NCI-H748 treated with DMSO at 0.1 percent for 48 hours (cell line): ENCODE data around the gene WNT11.
"Not testable (repeated sequence)": the region's sequence is repeated elsewhere in the genome, so short reads cannot be mapped to it uniquely, and the experiment has no call there.

ENCODE experiments used
- DNase-seq: peaks from one replicate; lab custom pipeline; 2025; lab: John Stamatoyannopoulos, UW

The WNT11 gene

GRCh38 chr11:76201672-76202412 is 4.5 kb downstream of the WNT11 start:
- DNase-seq = no peak

DNA sequence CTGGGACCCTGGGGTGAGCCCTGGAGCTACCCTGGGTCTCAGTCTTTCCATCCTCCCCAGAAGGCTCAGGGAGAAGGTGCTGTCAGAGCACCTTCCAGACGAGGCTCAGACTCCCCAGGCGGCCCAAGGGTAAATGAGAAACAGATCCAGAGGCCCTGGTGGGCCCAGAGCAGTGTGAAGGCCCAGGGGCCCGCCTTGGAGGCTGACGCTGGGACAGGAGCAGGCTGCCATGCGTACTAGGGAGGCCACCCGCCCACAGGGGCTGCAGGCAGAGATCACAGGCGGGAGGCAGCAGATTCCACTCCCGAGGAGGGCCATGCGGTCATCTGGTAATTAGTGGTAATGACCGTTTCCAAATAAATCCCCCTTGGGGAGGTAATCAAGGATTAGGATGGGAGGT is 5.2 kb downstream of the WNT11 start:
- no peak for DNase-seq

DNA sequence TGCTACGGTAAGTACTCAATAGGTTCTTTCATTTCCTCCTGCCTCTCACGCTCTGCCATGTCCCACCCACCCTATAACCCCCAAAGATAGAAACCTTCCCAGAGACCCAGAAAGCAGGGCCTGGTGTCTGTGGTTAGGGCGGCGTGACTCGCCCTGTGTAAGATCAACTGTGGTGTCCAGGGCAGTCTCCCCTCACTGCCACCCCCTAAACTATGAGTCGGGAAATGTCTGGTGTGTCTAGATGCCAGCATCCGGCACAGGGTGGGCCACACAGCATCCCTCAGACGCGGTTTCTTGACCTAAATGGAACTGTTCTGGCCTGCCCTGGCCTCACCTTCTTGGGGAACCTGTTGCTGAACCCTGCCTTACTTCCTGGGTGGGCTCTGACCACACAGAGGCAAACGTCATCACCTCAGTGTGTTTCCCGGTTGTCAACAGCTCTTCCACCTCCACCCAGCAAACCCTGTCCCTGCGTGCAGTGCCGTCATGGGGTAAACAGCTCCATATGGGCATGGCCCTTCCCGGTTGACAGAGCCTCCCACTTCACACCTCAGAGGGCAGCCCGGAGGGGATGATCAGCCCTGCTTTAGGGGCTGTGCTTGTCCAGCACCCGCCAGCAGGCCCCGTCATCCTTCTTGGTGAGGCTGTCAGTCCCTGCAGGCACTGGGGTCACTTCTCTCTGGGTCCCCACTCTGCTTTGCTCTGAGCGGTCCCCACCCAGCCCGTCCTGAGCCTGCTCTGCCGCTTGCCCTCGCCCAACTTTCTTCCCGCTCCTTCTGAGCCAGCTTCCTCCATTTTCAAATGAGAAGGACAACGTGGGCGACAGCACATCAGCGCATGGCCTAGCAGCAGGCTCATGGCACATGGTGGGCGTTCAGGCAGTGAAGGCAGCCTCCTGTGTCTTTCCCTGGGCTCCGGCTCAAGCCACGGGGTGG is 6.0 kb downstream of the WNT11 start:
- no peak for DNase-seq

- not testable (repeated sequence) for DNase-seq
Measured at GRCh38 chr11:76198691-76199090, 7.6 kb downstream of the WNT11 start.

DNA sequence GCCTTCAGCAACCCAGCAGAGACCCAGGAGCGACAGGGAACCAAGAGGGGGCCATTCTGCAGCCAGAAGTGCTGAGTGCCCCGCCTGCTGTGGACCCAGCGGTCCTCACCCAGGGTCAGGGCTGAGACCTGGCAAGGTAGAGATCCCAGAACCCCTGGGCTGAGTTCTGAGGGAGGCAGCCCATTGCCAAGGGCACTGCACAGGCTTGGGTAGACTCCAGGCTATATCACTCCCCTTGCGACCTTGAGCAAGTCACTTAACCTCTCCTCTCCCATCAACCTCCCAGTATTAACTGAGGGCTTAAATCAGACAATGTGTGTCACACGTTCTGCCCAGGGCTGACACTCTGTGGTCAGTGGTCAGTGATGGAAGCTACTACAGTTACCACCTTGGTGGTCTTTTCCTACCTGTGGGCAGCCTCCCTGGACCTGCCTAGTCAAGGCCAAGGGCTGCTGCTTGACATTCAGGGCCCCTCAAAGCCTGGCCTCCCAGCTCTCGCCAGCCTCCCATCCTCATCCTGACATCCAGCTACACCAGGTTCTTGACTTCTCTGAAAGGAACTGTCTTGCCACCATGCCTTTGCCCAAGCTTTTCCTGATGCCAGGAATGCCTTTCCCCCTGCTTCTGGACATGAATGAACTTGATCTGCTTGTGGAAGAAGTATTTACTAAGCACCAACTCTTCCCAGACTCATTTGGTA is 8.2 kb downstream of the WNT11 start:
- DNase-seq = no peak

GRCh38 chr11:76197332-76197731 is 9.0 kb downstream of the WNT11 start:
- no peak for DNase-seq

- DNase-seq = no peak
Measured at GRCh38 chr11:76196849-76197248, 9.5 kb downstream of the WNT11 start.

DNA sequence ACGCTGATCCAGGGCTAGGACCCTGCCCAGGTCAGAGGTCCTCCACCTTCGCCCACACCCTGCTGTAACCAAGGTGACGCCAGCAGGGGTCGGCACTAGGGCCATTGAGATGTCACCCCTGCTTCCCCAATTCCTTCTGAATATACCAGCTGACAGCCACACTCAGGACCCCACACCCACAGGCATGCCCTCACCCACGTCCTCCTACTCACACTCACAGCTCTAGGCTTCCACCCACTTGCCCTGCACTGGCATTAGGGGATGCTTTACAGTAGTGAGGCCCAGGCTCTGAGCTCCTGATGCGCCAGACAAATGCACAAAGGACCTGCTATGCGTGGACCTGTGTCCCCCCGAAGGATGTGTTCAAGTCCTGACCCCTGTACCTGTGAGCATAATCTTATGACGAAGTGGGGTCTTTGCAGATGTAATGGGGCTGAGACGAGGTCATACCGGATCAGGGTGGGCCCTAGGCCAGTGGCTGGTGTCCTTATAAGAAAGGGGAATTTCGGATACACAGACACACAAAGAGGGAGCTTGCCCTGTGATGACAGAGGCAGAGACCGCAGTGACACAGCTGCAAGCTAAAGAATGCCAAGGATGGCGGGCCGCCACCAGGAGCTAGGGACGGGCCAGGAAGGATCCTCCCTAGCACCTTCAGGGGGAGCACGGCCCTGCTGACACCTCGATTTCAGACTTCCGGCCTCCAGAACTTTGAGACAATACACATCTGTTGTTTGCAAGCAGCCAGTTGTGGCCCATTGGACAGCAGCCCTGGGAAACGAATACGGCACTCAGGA is 11.2 kb downstream of the WNT11 start:
- DNase-seq = no peak

DNA sequence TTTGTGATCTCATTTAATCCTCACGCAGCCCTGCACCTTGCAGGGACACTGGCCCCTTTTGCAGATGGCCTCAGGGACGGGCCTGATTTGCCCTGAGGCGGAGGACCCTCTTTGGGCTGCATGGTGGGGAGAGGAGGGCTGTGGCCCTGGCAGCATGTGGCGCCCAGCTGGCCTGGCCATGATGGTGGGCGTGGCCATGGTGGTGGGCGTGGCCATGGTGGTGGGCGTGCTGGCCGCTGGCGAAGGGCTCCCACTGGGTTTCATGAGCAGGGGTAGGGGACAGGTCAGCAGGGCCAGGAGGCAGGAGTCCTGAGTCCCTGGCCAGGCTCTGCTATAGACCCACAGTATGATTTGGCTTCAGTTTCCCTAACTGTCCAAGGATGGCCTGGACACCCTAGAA is 13.1 kb downstream of the WNT11 start:
- no peak for DNase-seq

- no peak for DNase-seq
Measured at GRCh38 chr11:76190376-76190775, 15.9 kb downstream of the WNT11 start.

GRCh38 chr11:76189682-76190081 is 16.6 kb downstream of the WNT11 start:
- DNase-seq = no peak

DNA sequence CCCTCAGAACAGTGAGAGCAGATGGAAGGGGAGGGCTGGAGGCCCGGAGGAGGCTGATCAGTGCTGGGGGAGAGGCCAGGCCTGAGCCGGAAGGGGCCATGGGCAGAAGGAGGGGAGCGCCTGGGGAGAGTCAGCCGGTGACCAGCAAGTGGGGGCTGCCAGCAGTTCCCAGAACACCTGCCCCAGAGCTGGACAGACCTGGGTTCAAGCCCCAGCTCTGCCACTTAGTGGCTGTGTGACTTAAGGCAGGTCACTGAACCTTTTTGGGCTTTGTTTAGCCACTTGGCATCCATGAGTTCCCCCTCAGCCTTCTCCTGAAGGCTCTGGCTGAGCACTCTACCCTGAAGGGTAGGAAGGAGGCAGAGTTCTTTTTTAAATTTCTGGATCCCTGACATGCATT is 17.4 kb downstream of the WNT11 start:
- DNase-seq = no peak

DNA sequence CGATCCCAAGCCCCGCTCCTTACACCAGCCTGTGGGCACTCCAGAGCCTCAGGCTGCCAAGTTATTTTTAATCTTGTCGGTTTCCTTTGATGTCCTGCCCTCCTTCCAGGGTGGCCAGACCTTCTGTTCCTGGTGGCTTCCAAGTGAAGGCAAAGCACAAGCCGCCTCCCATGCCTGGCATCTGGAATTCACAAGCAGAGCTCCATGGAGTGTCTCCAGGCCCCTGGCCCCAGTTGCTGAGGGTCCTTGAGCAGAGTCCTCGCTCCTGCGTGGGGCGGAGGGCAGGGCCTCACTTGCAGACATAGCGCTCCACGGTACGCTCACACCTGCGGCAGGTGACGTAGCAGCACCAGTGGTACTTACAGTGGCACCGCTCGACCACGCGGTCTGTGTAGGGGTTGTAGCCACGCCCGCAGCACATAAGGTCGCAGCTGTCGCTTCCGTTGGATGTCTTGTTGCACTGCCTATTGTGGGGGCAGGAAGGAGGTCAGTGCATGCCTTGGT is 19.5 kb downstream of the WNT11 start:
- DNase-seq = no peak

DNA sequence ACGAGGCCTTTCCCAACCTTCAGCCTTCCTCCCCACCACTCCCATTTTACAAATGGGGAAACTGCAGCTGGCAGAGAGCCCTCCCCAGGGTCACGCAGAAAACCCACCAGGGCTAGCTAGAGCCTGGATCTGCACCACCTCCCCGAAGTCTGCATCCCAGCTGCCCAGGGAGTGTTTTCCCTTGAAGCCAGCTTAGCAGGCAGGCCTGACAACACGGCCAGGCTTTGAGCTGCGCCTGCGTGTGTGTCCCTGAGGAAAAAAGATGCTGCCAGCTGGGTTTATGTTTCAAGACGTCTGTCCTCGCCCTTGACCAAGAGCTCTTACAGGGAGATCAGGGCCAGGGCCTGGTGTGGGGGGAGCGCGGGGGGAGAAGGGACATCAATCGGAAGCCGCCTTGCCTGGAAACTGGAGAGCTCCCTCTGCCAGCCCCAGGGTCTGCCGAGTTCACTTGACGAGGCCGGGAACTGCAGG is 20.3 kb downstream of the WNT11 start:
- no peak for DNase-seq

- DNase-seq = no peak
Measured at GRCh38 chr11:76185511-76185910, 20.8 kb downstream of the WNT11 start.

- DNase-seq = no peak
Measured at GRCh38 chr11:76184551-76184993, 21.7 kb downstream of the WNT11 start.

- DNase-seq = no peak
Measured at GRCh38 chr11:76181371-76181770, 24.9 kb downstream of the WNT11 start.

GRCh38 chr11:76179147-76179546 is 27.2 kb downstream of the WNT11 start:
- DNase-seq = no peak

DNA sequence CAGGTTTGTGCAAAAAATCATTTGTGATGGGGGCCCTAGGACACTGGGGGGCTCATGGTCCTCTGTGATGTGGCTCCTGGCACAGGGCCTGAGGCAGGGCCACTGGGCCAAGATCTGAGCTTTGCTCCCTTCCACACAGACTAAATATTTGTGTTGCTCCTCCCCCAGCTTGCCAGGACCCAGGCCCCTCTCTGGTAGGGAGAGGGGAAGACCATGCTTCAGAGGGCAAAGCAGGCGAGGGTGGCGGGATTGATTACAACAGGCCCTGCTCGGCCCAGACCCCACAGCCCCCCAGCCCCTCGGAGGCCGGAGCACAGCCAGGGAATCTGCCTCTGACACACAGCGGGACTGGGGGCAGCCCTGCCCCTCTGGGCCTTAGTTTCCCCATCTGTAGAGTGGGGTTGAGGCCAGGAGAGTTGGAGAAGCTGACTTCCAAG is 29.0 kb downstream of the WNT11 start:
- no peak for DNase-seq

DNA sequence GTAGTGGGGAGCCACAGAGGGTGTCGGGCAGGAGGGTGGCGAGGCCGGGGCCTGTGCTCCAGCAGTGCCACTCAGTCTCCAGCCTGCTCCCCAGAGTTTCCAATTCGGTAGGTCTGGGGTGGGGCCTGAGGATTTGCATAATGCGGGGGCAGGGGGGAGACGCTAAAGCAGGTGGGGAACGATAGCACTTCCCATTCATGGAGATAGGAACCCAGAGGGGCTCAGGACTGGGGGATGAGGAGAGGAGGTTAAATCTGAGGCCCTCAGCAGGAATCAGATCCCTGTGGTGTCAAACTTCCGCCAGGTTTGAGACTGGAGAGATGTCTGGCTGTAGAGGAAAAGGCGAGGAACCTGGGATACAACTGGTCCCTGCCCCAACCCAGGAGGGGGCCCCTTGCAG is 29.8 kb downstream of the WNT11 start:
- no peak for DNase-seq

- DNase-seq = no peak
Measured at GRCh38 chr11:76175783-76176182, 30.5 kb downstream of the WNT11 start.
